ENCODE measurements around the gene GNMT.

DNA sequence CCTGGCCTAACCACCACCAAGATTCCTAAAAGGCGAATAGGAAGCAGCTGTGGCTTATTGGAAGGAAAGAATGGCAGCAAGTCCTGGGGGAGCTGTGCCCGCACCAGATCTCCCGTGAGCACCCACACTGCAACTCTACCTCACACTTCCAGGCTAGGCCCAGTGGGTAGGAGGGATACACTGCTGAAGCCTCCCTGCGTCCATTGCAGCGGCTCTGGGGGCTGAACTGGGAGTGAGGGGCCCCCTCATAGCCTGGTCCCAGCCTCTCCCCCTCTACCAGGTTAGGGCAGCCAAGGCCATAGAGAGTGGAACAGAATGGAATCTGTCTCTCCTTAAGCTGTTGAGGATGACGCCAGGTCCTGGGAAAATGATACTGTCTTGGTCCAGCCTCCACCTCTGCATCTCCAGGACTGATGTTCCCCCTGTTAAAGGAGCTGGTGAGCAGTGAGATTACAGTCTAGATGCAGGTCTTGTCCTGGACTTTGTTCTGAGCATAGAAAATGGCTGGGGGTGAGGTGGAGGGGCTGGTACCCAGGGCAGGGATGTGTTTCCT lies 20.0 kb upstream of the GNMT start:
- TF ChIP-seq, protein P1, sequence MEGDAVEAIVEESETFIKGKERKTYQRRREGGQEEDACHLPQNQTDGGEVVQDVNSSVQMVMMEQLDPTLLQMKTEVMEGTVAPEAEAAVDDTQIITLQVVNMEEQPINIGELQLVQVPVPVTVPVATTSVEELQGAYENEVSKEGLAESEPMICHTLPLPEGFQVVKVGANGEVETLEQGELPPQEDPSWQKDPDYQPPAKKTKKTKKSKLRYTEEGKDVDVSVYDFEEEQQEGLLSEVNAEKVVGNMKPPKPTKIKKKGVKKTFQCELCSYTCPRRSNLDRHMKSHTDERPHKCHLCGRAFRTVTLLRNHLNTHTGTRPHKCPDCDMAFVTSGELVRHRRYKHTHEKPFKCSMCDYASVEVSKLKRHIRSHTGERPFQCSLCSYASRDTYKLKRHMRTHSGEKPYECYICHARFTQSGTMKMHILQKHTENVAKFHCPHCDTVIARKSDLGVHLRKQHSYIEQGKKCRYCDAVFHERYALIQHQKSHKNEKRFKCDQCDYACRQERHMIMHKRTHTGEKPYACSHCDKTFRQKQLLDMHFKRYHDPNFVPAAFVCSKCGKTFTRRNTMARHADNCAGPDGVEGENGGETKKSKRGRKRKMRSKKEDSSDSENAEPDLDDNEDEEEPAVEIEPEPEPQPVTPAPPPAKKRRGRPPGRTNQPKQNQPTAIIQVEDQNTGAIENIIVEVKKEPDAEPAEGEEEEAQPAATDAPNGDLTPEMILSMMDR (IDR thresholded peaks at IDR 0.05): no peak
- TF ChIP-seq POLR2A (IDR thresholded peaks at IDR 0.05) (no peak), POLR2AphosphoS5 (IDR thresholded peaks at IDR 0.05) (no peak)

Data from suprapubic skin (tissue), 4 donors.